ENCODE measurements around the gene CCR6. TPM values are rescaled to one million over a fixed set of nuclear protein-coding genes. Genes with fewer than 3 reads are reported as not detected.

The CCR6 gene
- total and polyA plus RNA-seq, 10 of the 15 experiments (the other 5 are each of a cell fraction or from before 2014, with no cell fraction given) = 2.2 to 7.6 (median 6.7) TPM

- TF ChIP-seq GATAD2B (conservative IDR thresholded peaks at IDR 0.05; ENCODE audit: low read depth) = 0 out of 2 replicates have a peak, but pooled peaks have one; percentile 36
- no peak for TF ChIP-seq CREM (IDR thresholded peaks at IDR 0.05; ENCODE audit: low read depth)
- peak; percentile 1; the same call in 1 of the 2 replicates for TF ChIP-seq IKZF1 (conservative IDR thresholded peaks at IDR 0.05)
- TF ChIP-seq ZNF622 (IDR thresholded peaks at IDR 0.05) = no peak
Observed at GRCh38 chr6:167089243-167090142, 33.4 kb upstream of the CCR6 start (continued).

GRCh38 chr6:167090171-167090570, 32.7 kb upstream of the CCR6 start:
- in situ Hi-C loops (cut with MboI) (no loop called here), intact Hi-C loops (cut with micrococcal nuclease; ENCODE audit: unreplicated experiment) (loop anchor here (10.0 kb wide), 1 partner anchor 755 kb away; no protein-coding TSS in a partner anchor)
- peaks cover 17% of the 10 kb centered on the region for H3K79me2 ChIP-seq (ENCODE audit: control insufficient read depth, insufficient read depth, low read length)
- H3K36me3 ChIP-seq (ENCODE audit: control insufficient read depth in 2 of 2, insufficient read depth in 2 of 2, low read length in 1 of 2) = no peaks in the 10 kb centered on the region
- peak overlapping the region; percentile 9 for H2AFZ ChIP-seq (ENCODE audit: control insufficient read depth, low read depth, low read length)
- ChIA-PET CTCF (interaction anchor here (1.1 to 7.7 kb wide), 7 partner anchors 10 to 51 kb away, joined by 3 to 85 read pairs (median 10); no protein-coding TSS in a partner anchor), POLR2A (interaction anchor here (0.6 to 9.5 kb wide), 9 partner anchors 9 to 132 kb away, joined by 3 to 279 read pairs (median 6); partner anchors contain the start of genes CCR6 and CEP43), SMC1A (ENCODE audit: uncharacterized antibody, unreplicated experiment) (interaction anchor here (1.2 to 11.3 kb wide), 11 partner anchors 10 to 88 kb away, joined by 3 to 542 read pairs (median 23); partner anchors contain the start of genes CCR6 and CEP43), RAD21 (ENCODE audit: unreplicated experiment) (interaction anchor here (0.7 to 8.7 kb wide), 10 partner anchors 24 to 134 kb away, joined by 3 to 231 read pairs (median 17); partner anchors contain the start of genes CCR6, CEP43 and RNASET2)
- peaks cover 52% of the 10 kb centered on the region for H3K4me1 ChIP-seq (ENCODE audit: control insufficient read depth, insufficient read depth, low read length)
- peak overlapping the region; percentile 99 for H3K27ac ChIP-seq (ENCODE audit: control insufficient read depth, insufficient read depth)
- H3K9me3 ChIP-seq (replicated peaks; ENCODE audit: control insufficient read depth, insufficient read depth, low read length) = peaks cover 8% of the 10 kb centered on the region; the same call in 2 of the 3 replicates
- DNase-seq (ENCODE audit: low read depth, low spot score) (no peak), ATAC-seq (no peak), FAIRE-seq (no peak)
- no peak overlapping the region for H3K4me3 ChIP-seq
- H3K4me2 ChIP-seq (ENCODE audit: control insufficient read depth, insufficient read depth) = peak overlapping the region; percentile 28; the same call in 1 of the 2 replicates
- WGBS (ENCODE audit: insufficient coverage, insufficient replicate concordance, low lambda C conversion rate, missing lambda C conversion rate) = 50% methylated on average over 4 of the region's 4 CpGs
- H4K20me1 ChIP-seq (ENCODE audit: control insufficient read depth, insufficient read depth) = no peaks in the 10 kb centered on the region
- no peak overlapping the region for H3K9ac ChIP-seq (ENCODE audit: control insufficient read depth, insufficient read depth, low read length)
- no TSS peak for BruUV-seq (replicated peaks)
- TF ChIP-seq E2F8 (IDR thresholded peaks at IDR 0.05; ENCODE audit: low read depth, partially characterized antibody) = no peak
- peak in 1 of 3 experiments; percentile 14; a peak in 1 of 6 replicates for TF ChIP-seq CTCF (IDR thresholded peaks at IDR 0.05 in 2 of 3, conservative IDR thresholded peaks at IDR 0.05 in 1 of 3; ENCODE audit: control insufficient read depth in 2 of 3, extremely low read depth in 1 of 3, insufficient read depth in 1 of 3, low read depth in 3 of 3, low read length in 3 of 3)
- H3K27me3 ChIP-seq (replicated peaks in 1 of 2; ENCODE audit: control insufficient read depth in 2 of 2, insufficient read depth in 2 of 2, low read length in 1 of 2) = no peaks in the 10 kb centered on the region

All from GM12878 (cell line).